H4 (cell line): ENCODE results near the gene EHD4. TPM values are rescaled to one million over a fixed set of nuclear protein-coding genes. Genes with fewer than 3 reads are reported as not detected.

Experiments used
- DNase-seq: peaks from one replicate; pipeline ENCODE4 v3.0.0-alpha.2; 2015; ENCODE audit warnings: low spot score
- total RNA-seq: library from RNA; depleted of rRNA; stranded (reverse); fragments of >200 nt; shearing (Covaris generic); gene quantifications from 2 replicates; pipeline ENCODE4 v1.2.3, GENCODE V29; 2014

The EHD4 gene
- total RNA-seq, 1 experiment from 2014 or later: 6.8 TPM

GRCh38 chr15:41994772-41995475 lies 22.6 kb upstream of the EHD4 start:
- no peak for DNase-seq

DNA sequence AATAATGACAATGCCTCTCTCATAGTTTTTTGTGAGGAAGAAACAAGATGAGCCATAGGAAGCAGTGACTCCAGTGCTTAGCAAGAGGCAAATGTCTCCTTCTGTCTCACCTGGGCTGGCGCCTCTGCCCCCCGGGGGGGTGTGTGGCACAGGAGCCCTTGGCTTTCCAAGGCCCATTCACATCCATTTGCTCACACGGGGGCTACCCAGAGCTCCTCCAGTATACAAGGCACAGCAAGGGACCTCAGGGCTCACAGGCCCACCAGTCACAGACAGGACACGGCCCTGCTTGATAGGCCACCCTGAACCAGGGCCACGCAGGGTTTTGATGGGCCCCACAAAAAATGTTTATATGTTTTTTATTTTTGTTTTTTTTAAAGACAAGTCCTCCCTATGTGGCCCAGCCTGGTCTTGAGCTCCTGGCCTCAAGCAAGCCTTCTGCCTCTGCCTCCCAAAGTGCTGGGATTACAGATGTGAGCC lies 21.9 kb upstream of the EHD4 start:
- DNase-seq: no peak

DNA sequence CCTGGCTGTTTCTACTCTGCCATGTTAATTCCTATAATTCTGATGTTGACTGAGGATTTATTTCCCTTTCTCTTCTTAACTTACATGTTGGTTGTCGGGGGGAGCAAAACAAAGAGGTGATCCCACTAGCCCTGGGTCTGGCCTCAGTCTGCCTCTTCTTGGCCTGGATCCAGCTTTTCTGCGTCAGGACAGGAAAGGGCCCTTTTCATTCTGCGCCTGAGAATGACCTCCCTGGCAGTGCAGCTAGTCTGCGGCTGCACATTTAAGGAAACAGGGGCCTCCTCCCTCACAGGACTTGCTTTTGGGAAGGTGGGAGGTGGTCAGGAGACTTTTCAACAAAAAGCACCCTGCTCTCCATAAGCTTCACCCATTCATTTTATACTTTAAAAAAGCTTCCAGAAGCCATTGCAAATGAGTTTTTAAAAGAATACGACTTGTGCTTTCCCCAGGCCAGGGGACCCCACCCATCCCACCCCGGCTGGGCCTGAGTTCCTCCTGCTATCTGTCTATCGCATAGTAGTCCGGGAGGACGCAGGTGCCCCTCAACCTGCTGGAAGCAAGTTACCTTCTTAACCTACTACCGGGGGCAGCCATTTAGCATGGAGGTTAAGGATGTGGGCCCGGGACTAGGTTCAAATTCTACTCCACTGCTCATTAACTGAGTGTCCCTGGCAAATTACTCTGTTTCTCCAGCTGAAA lies 21.3 kb upstream of the EHD4 start:
- no peak for DNase-seq

- DNase-seq: no peak
These were observed 20.4 kb upstream of the EHD4 start for GRCh38 chr15:41992803-41993190.

DNA sequence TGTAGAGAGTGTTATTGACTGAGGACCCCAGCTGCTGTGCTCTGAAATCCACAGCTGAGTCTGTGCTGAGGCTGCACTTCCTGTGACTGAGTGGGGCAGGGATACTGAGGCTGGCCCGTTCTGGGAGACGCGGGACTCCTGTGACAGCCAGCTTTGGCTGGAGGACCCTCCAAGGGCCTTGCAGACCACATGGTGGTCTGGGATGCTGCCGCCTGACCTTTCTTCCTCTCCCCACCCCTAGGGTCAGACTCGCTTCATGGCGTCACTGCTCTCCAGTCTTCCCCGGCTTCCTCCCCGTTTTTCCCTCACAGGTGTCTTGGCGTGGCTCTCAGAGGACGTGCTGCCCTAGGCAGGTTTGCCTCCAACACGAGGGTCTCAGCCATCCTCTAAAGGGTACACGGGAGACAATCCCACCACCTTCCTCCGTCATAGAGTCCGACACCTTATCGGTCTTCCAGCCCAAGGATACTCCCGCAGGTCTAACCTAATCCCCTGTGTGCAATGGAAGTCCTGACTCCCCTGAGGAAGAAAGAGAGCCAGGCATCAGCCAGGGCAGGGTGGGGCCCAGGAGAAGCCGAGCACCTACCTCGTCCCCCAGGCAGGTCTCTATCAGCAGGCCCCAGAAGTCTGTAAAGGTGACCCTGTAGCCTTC lies 19.9 kb upstream of the EHD4 start:
- DNase-seq: no peak

DNA sequence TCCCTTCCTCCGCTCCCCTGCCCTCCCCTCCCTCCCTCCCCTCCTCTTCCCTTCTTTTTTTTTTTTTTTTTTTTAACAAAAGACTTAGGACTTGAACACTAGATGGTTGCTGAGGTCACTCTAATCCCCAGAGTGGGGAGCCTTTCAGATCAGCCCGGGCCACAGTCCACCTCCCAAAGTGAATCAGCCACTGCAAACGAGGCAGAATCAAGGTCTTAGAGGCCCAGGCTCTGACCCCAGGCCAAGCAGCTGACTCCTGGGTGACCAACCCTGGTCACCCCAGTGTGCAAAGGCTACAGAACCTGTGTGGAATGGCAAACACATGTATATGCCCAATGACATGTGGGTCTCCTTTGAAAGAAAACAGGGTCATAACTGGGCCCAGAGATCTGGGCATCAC lies 18.3 kb upstream of the EHD4 start:
- no peak for DNase-seq

DNA sequence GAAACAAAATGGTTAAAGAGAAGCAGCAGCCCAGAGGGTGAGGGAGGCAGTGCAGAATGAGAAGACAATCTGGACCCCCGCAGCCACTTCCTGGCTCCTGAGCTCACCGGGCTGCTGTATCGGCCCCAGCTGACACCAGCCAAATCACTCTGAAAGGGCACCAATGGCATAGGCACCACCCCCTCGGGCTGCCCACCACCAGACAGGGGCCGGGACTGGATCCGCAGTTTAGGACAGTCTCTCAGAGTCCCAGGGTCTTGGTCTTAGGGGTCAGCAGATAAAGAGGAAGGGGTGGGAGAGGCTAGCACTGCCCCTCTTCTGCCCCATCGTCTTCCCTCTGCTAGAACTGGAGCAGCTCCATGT lies 17.9 kb upstream of the EHD4 start:
- DNase-seq: no peak

- peak; percentile 54 for DNase-seq
These were observed 17.4 kb upstream of the EHD4 start for GRCh38 chr15:41989573-41990242.

GRCh38 chr15:41988896-41989572 lies 16.7 kb upstream of the EHD4 start:
- no peak for DNase-seq

- DNase-seq: no peak
These were observed 15.5 kb upstream of the EHD4 start for GRCh38 chr15:41987925-41988275.

GRCh38 chr15:41987246-41987924 lies 15.0 kb upstream of the EHD4 start:
- no peak for DNase-seq

DNA sequence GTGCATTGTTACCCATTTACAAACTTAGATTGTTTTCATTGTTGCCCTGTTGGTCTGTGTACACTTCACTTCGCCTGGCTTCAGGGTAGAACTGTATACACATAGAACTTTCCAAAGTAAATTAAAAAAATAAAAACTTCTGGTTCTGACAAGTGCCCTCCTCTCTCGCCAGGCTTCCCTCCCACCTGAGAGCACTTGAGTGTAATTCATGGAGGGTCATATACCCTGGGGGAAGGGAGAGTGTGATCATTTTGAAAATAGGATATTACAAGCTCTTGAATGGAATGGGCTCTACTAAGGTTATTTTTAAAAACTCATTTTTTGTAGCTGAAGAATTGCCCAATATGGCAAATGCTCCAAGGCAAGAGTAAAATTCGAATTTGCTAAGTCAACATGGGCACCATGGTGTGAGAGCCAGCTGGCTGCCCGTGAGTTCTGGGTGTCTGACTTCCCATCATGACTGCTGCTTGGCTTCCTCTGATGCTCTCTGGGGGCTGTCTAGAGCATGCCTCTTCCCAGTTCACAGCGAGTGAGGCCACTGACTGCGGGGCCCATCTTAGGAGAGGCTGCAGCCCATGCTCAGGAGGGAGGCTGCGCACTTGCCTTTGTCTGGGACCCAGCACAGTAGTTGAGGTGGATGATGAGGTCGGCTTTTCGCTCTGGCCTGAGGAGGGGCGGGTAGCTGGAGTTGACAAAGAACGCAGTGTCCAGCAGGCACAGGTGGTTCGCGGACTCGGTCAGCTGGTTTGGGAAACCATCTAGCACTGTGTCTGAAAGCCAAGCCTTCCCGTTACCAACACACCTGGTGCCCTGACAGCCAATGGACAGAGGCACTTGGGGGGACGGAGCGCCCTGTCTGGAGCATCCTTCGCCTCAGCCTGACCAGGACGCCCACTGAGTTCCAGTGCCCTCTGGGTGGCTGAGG lies 13.1 kb upstream of the EHD4 start:
- no peak for DNase-seq

DNA sequence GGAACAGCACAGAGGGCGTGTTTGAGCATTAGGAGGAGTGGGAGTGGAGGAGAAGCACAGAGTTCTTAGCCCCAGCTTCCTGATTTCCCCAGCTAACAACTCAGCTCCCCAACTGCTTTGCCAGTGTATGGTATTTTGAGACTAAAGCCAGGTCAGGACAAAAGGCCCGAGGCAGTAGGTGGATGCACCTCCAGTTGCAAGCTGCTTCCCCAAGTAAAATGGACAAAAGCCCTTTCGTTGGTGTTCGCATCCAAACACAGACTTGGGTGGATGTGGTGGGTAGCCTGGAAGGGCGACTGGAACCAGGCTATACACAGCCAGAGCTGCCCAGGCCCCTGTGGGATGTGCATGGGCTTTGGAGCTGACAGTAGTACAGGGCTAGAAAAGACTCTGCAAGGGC lies 12.3 kb upstream of the EHD4 start:
- no peak for DNase-seq

DNA sequence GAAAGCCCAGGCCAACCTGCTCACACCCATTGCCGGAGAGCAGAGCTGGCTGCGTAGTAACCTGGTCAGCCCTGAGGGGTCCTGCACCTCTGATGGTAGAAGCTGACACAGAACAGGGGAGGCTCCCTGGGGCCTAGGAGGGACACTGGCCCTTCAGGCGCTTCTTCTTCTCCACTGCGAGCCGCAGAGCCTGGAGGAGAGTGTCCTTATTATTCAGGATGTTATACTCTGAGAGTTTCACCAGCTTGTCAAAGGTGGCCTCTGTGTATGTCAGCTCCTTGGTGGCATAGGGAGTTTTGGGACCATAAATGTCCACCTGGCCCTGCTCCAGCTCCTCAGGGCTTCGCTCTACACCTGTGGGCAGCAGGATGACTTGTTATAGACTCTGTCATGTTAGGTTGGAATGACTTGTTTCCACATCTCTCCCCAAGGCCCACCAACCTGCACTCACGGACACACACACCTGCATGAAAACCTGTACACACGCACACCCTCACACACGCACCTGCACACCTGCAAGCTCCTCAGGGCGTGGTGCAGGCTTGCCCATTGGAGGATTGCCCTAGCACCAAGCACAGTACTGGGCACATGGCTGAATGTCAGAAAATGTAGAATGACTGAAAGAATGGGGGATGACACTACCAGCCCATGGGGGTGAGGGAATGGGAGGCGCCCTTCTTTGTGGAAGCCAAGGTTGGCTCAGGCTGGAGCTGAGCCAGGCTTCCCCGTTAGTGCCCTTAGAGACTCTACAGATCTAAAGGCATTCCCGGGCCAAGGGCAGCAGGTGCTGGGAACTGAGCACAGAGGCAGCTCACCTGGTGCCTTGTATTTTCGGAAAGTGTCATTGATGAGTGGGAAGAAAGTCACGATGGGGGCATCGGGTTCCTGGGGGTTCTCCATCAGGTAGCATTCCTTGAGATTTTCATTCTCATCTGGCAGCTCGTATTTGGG lies 11.5 kb upstream of the EHD4 start:
- DNase-seq: no peak

DNA sequence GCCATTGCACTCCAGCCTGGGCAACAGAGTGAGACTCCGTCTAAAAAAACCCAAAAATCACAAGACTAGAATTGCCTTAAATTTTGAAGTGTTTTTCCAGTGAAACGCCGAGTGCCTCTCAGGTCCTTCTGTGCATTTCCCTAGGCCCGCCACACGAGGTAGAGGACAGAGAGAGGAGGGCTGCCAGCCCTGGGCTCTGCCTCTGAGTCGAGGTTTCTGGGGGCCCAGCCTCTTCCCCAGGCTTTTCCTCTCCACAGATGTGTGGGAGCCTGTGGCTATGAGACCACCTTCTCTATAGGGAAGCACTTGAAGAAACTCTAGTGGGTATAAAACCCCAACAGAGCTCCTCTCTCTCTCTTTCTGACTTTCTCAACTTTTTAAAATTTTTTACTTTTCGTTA lies 10.9 kb upstream of the EHD4 start:
- DNase-seq: no peak

GRCh38 chr15:41982133-41982930 lies 10.0 kb upstream of the EHD4 start:
- DNase-seq: no peak

GRCh38 chr15:41981371-41982132 lies 9.2 kb upstream of the EHD4 start:
- DNase-seq: no peak
